Measurements from ENCODE around the gene ARHGEF35.
"Not testable (repeated sequence)": the region's sequence is repeated elsewhere in the genome, so short reads cannot be mapped to it uniquely, and the experiment has no call there.

DNA sequence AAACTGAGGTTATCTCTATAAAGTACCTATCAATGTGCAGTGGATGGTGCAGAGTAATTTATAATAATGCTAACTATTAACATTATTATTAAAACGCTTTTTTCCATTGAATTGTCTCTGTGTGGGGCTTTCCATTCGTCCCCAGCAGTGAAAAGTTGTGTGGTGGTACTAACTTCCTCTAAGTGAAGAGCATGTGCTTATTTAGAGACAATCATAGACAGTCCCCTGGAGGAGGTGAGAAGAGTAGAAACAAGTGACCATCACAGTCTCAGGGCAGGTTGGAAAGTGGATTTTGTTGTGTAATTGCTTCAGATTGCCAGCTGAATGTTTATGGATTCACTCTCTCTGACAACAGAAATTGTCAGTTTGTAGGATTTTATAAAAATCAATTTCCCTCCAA, 35.4 kb upstream of the ARHGEF35 start:
- TF ChIP-seq, protein P1, sequence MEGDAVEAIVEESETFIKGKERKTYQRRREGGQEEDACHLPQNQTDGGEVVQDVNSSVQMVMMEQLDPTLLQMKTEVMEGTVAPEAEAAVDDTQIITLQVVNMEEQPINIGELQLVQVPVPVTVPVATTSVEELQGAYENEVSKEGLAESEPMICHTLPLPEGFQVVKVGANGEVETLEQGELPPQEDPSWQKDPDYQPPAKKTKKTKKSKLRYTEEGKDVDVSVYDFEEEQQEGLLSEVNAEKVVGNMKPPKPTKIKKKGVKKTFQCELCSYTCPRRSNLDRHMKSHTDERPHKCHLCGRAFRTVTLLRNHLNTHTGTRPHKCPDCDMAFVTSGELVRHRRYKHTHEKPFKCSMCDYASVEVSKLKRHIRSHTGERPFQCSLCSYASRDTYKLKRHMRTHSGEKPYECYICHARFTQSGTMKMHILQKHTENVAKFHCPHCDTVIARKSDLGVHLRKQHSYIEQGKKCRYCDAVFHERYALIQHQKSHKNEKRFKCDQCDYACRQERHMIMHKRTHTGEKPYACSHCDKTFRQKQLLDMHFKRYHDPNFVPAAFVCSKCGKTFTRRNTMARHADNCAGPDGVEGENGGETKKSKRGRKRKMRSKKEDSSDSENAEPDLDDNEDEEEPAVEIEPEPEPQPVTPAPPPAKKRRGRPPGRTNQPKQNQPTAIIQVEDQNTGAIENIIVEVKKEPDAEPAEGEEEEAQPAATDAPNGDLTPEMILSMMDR (IDR thresholded peaks at IDR 0.05) = not testable (repeated sequence)
- TF ChIP-seq RFX5 (IDR thresholded peaks at IDR 0.05; ENCODE audit: low read length) = not testable (repeated sequence)
- TF ChIP-seq, protein P2, sequence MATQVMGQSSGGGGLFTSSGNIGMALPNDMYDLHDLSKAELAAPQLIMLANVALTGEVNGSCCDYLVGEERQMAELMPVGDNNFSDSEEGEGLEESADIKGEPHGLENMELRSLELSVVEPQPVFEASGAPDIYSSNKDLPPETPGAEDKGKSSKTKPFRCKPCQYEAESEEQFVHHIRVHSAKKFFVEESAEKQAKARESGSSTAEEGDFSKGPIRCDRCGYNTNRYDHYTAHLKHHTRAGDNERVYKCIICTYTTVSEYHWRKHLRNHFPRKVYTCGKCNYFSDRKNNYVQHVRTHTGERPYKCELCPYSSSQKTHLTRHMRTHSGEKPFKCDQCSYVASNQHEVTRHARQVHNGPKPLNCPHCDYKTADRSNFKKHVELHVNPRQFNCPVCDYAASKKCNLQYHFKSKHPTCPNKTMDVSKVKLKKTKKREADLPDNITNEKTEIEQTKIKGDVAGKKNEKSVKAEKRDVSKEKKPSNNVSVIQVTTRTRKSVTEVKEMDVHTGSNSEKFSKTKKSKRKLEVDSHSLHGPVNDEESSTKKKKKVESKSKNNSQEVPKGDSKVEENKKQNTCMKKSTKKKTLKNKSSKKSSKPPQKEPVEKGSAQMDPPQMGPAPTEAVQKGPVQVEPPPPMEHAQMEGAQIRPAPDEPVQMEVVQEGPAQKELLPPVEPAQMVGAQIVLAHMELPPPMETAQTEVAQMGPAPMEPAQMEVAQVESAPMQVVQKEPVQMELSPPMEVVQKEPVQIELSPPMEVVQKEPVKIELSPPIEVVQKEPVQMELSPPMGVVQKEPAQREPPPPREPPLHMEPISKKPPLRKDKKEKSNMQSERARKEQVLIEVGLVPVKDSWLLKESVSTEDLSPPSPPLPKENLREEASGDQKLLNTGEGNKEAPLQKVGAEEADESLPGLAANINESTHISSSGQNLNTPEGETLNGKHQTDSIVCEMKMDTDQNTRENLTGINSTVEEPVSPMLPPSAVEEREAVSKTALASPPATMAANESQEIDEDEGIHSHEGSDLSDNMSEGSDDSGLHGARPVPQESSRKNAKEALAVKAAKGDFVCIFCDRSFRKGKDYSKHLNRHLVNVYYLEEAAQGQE (IDR thresholded peaks at IDR 0.05; ENCODE audit: low read depth, low read length) = not testable (repeated sequence)
